Measurements from ENCODE around the gene AHI1. TPM values are rescaled to one million over a fixed set of nuclear protein-coding genes. Genes with fewer than 3 reads are reported as not detected.

Gene AHI1
- total RNA-seq, 3 donors from 2014 or later = 25.3 to 35.5 (median 32.8) TPM

DNA sequence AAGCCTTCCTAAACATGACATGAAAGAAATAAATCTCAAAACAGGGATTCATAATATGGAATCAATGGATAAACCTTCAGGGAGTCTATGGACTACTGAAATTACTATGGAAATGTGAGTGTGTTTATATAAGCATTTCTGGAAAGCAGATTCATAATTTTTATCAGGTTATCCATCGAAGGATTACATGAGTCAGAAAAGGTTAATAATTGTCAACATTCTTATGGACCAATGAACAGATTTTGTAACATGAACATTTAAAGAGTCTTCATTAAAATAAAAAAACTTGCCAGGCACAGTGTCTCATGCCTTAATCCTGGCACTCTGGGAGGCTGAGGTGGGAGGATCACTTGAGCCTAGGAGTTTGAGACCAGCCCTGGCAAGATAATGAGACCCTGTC, 84.8 kb downstream of the AHI1 start:
- Mint-ChIP-seq H3K4me1 (ENCODE audit: low read depth) (no peaks in the 10 kb centered on the region), H3K4me3 (no peak overlapping the region), H3K27me3 (ENCODE audit: low read depth) (no peaks in the 10 kb centered on the region), H3K9me3 (no peaks in the 10 kb centered on the region), H3K36me3 (ENCODE audit: insufficient read depth) (peaks cover 16% of the 10 kb centered on the region)
- ATAC-seq (no peak), DNase-seq (no peak)

DNA sequence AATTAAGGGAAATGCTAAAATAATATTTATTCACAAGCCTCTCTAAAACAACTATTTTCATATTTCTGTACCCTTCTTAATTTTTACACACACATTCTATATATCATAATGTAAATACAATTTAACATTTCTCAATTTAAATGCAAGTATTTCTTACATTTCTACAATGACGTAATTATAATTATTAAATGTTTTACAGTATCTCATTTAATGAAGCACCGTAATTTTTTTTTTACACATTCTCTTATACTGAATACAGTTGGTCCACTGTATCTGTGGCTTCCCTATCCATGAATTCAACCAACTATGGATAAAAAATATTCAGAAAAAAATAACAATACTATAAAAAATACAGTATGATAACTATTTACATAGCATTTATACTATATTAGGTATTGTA, 85.7 kb downstream of the AHI1 start:
- H3K36me3 Mint-ChIP-seq (ENCODE audit: insufficient read depth) = peaks cover 16% of the 10 kb centered on the region
- H3K4me3 Mint-ChIP-seq = no peak overlapping the region
- no peak for DNase-seq
- no peaks in the 10 kb centered on the region for H3K4me1 Mint-ChIP-seq (ENCODE audit: low read depth)
- ATAC-seq = no peak
- H3K9me3 Mint-ChIP-seq = no peaks in the 10 kb centered on the region
- H3K27me3 Mint-ChIP-seq (ENCODE audit: low read depth) = no peaks in the 10 kb centered on the region

DNA sequence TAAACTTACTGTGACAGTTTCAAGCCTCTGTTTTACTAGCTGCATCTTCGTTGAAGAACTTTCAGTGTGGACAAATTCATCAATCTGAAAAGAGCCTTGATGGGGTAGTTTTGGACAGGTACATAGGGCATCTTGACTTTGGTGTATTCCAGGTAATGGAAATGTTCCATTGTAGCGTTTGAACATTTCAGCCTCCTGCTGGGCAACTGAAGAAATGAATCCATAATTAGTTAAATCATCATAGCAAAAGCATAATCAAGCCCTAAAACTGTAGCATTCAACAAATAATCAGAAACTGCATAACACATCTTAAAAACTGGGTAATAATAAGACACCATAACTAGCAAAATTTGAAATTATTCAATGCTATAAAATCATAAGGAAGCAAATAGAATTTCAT, 86.2 kb downstream of the AHI1 start:
- H3K27me3 Mint-ChIP-seq (ENCODE audit: low read depth) = no peaks in the 10 kb centered on the region
- no peaks in the 10 kb centered on the region for H3K9me3 Mint-ChIP-seq
- no peaks in the 10 kb centered on the region for H3K4me1 Mint-ChIP-seq (ENCODE audit: low read depth)
- peaks cover 16% of the 10 kb centered on the region for H3K36me3 Mint-ChIP-seq (ENCODE audit: insufficient read depth)
- DNase-seq (no peak), ATAC-seq (no peak)
- H3K4me3 Mint-ChIP-seq = no peak overlapping the region

DNA sequence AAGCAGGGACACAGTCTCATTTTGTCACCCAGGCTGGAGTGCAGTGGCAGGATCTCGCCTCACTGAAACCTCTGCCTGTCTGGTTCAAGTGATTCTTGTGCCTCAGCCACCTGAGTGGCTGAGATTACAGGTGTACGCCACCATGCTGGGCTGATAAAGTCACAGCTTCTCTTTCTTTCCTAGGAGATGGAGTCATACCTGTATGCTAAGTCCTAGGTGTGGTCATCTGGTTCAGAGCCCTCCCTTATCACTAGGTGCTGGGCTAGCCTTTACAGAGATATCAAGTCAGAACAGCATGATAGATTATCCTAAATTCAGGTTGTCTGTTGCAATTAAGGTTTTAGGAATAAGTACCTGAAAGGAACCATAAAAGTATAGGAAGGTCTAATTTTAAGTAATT, 86.7 kb downstream of the AHI1 start:
- DNase-seq (no peak), ATAC-seq (no peak)
- H3K4me3 Mint-ChIP-seq = no peak overlapping the region
- no peaks in the 10 kb centered on the region for H3K9me3 Mint-ChIP-seq
- no peaks in the 10 kb centered on the region for H3K27me3 Mint-ChIP-seq (ENCODE audit: low read depth)
- peaks cover 16% of the 10 kb centered on the region for H3K36me3 Mint-ChIP-seq (ENCODE audit: insufficient read depth)
- no peaks in the 10 kb centered on the region for H3K4me1 Mint-ChIP-seq (ENCODE audit: low read depth)

DNA sequence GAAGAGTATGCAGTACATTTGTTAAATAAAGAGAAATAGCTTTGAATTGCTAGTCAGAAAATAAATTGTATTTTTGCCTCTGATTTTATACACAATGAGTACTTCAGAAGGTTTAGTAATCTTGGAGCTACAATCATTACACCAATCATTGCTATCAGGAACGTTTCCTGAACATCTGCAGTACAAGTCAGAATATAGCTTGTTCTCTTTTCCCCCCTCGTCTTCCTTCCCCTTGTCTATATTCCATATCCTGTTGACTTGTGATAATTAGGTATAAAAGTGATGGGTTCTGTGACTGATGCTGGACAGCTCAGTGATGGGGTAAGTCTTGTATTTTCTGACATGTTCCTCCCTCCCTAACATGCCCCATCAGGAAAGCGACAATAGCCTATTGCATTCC, 94.0 kb downstream of the AHI1 start:
- Mint-ChIP-seq H3K36me3 (ENCODE audit: insufficient read depth) (peaks cover 35% of the 10 kb centered on the region), H3K27me3 (ENCODE audit: low read depth) (no peaks in the 10 kb centered on the region), H3K4me1 (ENCODE audit: low read depth) (no peaks in the 10 kb centered on the region), H3K4me3 (no peak overlapping the region), H3K9me3 (no peaks in the 10 kb centered on the region)
- DNase-seq (no peak), ATAC-seq (no peak)

DNA sequence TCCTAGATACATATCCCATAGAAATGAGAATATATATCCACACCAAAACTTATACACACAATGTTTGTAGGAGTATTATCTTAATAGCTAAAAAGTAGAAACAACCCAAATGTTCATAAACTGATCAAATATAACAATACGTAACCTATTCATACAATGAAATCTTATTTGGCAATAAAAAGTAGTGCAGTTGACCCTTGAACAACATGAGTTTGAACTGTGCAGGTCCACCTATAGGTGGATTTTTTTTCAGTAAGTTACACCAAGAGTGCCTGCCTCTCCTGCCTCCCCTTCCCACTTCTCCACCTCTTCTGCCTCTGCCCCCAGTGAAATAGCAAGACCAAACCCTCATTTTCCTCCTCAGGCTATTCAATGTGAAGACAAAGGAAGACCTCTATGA, 95.2 kb downstream of the AHI1 start:
- H3K36me3 Mint-ChIP-seq (ENCODE audit: insufficient read depth) = peaks cover 32% of the 10 kb centered on the region
- no peaks in the 10 kb centered on the region for H3K4me1 Mint-ChIP-seq (ENCODE audit: low read depth)
- DNase-seq (no peak), ATAC-seq (no peak)
- no peaks in the 10 kb centered on the region for H3K27me3 Mint-ChIP-seq (ENCODE audit: low read depth)
- no peaks in the 10 kb centered on the region for H3K9me3 Mint-ChIP-seq
- no peak overlapping the region for H3K4me3 Mint-ChIP-seq

DNA sequence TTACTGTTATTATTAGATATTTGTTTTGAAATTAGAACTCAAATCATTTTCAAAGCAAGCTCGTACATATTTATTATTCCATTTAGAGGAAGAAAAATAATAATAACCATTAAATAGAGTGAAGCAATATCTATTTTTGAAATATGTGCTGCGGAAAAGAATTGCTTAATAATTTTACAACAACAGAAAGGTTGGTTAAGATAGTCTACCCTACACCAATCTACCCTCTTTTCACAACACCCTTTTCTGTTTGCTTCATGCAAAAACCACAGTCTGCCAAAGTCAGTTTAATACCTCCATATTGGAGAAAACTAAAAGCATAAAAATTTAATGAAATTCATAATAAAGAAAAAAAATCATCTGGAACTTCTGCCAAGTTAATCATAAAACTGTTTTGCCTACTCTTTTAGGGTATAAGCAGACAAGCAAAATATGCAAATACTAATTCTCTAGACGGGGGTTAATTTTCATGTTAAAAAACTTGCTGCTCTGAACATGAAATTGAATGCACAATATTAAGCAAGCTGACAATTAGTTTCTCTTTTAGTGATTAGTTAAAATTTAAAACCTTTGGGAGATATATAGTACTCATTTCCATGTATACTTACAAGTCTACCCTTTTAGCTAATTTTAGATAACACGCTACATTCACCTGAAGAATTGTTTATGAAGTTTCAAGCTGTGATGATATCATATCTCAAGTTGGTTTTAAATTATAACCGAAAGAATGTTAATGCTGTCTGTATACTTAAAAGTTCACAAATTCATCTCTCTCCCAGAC, 100.2 kb downstream of the AHI1 start:
- Mint-ChIP-seq H3K27me3 (ENCODE audit: low read depth) (no peaks in the 10 kb centered on the region), H3K9me3 (no peaks in the 10 kb centered on the region), H3K4me1 (ENCODE audit: low read depth) (no peaks in the 10 kb centered on the region), H3K36me3 (ENCODE audit: insufficient read depth) (peaks cover 16% of the 10 kb centered on the region), H3K4me3 (no peak overlapping the region)
- no peak for ATAC-seq
- no peak for DNase-seq

DNA sequence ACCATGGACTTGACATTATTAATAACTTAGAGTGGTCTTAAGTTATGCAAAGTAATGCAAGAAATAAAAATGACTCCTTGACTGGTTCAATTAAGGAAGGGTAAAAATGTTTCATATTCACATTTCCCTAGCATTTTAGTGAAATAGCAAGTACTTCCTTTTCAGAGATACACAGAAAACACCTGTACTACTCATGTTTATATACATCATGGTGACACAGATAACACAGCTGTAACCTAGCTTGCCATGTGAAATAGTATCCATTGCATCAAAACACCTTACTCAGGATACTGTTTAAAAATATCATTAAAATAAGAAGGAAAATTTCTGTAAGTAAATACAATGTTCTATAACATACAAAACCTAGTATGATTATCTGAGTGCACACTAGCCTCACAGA, 102.4 kb downstream of the AHI1 start:
- Mint-ChIP-seq H3K36me3 (ENCODE audit: insufficient read depth) (peaks cover 9% of the 10 kb centered on the region), H3K4me3 (no peak overlapping the region), H3K9me3 (no peaks in the 10 kb centered on the region), H3K27me3 (ENCODE audit: low read depth) (no peaks in the 10 kb centered on the region), H3K4me1 (ENCODE audit: low read depth) (no peaks in the 10 kb centered on the region)
- DNase-seq (no peak), ATAC-seq (no peak)

DNA sequence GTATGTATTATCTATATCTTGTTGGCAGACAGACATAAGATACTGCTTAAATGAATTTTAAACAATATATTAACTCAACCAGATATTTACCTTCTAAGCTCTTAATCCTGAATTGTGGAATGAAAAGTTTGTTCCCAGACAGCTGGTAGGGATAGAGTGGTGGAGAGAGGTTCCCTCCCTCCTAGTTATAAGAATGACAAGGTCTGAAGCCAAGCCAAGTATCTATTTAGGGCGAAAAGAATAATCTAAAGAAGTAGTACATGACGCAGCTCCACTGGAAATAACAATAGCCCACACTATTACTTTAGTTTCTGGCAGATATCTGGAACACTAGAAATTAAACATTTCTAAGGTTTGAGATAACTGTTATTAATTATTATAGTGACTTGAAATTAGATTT, 104.3 kb downstream of the AHI1 start:
- Mint-ChIP-seq H3K4me1 (ENCODE audit: low read depth) (no peaks in the 10 kb centered on the region), H3K27me3 (ENCODE audit: low read depth) (no peaks in the 10 kb centered on the region), H3K9me3 (no peaks in the 10 kb centered on the region), H3K4me3 (no peak overlapping the region), H3K36me3 (ENCODE audit: insufficient read depth) (peaks cover 4% of the 10 kb centered on the region)
- ATAC-seq = no peak
- DNase-seq = no peak

DNA sequence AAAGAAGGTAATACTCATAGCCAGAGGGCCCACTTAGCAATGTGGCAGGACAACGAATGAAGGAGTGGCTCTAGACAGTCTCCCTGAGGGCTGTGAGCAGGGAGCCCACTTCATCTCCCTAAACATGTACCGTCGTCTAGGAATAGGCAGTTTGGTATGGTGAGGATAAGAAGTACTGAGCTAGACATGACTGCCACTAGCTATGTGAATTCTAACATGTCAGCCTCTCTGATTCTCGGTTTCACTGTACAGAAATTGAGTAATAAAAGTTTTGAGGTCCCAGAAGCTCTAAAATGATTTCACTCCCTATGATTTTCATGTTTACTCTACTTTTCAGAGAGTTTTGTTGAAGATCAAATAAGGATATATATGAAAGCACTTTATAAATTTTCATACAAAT, 107.1 kb downstream of the AHI1 start:
- Mint-ChIP-seq H3K36me3 (ENCODE audit: insufficient read depth) (peaks cover 6% of the 10 kb centered on the region), H3K4me1 (ENCODE audit: low read depth) (no peaks in the 10 kb centered on the region), H3K4me3 (no peak overlapping the region), H3K27me3 (ENCODE audit: low read depth) (no peaks in the 10 kb centered on the region), H3K9me3 (no peaks in the 10 kb centered on the region)
- DNase-seq (no peak), ATAC-seq (no peak)

DNA sequence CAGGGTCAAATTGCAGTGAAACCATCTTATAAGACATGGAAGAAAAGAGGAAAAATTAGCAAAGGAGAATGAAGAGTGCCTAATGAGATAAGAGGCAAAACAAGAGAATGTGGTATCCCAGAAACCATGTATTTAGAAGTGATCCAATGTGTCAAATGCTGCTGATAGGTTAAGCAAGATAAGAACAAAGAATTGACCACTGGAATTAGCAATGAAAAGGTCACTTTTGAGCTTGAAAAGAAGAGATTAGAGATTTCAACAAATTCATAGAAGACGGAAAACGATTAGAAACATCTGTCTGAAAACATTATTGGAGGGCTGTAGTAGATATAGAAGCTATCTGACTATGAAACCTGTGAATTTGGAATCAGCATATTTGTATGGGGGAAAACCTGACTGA, 112.2 kb downstream of the AHI1 start:
- no peaks in the 10 kb centered on the region for H3K9me3 Mint-ChIP-seq
- ATAC-seq (no peak), DNase-seq (no peak)
- no peak overlapping the region for H3K4me3 Mint-ChIP-seq
- H3K4me1 Mint-ChIP-seq (ENCODE audit: low read depth) = no peaks in the 10 kb centered on the region
- H3K27me3 Mint-ChIP-seq (ENCODE audit: low read depth) = no peaks in the 10 kb centered on the region
- peaks cover 4% of the 10 kb centered on the region for H3K36me3 Mint-ChIP-seq (ENCODE audit: insufficient read depth)

DNA sequence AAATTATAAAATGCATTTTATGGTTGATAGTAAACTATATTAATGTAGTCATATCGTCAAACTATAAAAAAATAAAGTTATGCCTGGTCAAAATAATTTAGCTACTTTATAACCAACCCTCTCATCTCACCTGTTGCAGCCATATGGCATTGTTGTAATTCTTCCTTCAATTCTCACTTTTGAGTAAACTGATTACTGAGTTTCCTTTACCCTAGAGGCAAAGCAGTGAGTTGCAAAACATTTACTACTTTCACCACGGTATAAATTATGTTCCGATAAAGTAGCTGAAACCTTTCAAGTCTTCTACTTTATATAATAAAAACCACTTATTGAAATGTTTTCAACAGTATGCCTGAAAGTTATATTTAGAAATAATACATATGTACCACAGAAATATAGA, 113.8 kb downstream of the AHI1 start:
- Mint-ChIP-seq H3K27me3 (ENCODE audit: low read depth) (no peaks in the 10 kb centered on the region), H3K4me1 (ENCODE audit: low read depth) (no peaks in the 10 kb centered on the region), H3K36me3 (ENCODE audit: insufficient read depth) (peaks cover 4% of the 10 kb centered on the region), H3K4me3 (no peak overlapping the region), H3K9me3 (no peaks in the 10 kb centered on the region)
- ATAC-seq (no peak), DNase-seq (no peak)

DNA sequence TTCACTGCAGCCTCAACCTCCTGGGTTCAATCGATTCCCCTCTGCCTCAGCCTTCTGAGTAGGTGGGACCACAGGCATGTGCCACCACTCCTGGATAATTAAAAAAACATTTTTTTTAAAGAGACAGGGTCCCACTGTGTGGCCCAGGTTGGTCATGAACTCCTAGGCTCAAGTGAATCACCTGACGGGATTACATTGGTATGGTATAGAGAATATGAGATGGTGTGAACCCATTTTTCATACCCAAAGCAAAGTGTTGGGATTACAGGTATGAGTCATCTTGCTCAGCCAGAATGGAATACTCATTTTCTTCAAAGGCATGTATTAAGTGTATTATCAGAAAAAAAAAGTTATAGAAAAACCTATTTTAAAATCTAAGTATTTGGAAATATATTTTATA, 114.2 kb downstream of the AHI1 start:
- no peak for ATAC-seq

DNA sequence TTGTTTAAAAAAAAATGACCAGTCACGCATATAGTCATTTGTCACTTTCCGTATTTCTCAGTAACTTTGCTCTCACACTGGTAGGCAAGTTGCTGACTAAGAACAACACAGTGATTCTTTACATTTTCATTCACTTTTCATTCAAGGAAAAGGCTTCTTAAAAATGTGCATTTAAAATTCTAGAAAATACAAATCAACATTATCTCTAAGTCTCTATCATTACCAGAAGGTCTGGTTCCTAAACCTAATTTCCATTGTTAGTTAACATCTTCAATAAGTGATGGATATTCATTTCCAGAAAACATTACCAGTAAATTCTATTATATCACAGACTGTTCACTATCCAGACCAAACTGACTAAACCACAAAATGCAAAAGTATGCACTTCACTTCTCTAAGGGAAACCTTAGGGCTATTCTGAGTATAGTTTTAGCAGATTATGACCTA, 115.3 kb downstream of the AHI1 start:
- peak in 1 of 2 donors; percentile 21 for ATAC-seq
- no peak for DNase-seq
- Mint-ChIP-seq H3K36me3 (ENCODE audit: insufficient read depth) (peaks cover 1% of the 10 kb centered on the region), H3K9me3 (no peaks in the 10 kb centered on the region), H3K27me3 (ENCODE audit: low read depth) (no peaks in the 10 kb centered on the region), H3K4me3 (no peak overlapping the region), H3K4me1 (ENCODE audit: low read depth) (no peaks in the 10 kb centered on the region)

More for the DNA sequence above, 114.2 kb downstream of the AHI1 start:
- DNase-seq = no peak
- H3K4me1 Mint-ChIP-seq (ENCODE audit: low read depth) = no peaks in the 10 kb centered on the region
- no peaks in the 10 kb centered on the region for H3K9me3 Mint-ChIP-seq
- H3K27me3 Mint-ChIP-seq (ENCODE audit: low read depth) = no peaks in the 10 kb centered on the region
- H3K4me3 Mint-ChIP-seq = no peak overlapping the region
- H3K36me3 Mint-ChIP-seq (ENCODE audit: insufficient read depth) = peaks cover 4% of the 10 kb centered on the region

DNA sequence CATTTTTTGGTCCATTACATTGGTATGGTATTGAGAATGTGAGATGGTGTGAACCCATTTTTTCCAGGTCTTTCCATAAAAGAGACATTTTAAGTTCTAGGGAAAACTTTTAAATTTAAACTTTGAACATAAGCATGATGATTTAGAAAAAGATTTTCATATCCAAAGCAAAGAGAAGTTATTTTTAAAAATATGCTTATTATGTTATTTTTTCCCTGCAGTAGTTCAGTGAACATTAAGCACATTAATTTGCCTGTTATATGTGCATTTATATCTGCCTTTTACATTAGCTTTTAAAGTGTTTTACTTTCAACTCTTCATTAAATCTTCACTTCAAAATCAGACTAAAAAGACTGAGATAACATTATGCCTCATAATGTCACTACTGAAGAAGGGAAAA, 116.7 kb downstream of the AHI1 start:
- Mint-ChIP-seq H3K27me3 (ENCODE audit: low read depth) (no peaks in the 10 kb centered on the region), H3K4me1 (ENCODE audit: low read depth) (no peaks in the 10 kb centered on the region), H3K9me3 (no peaks in the 10 kb centered on the region), H3K36me3 (ENCODE audit: insufficient read depth) (peaks cover 1% of the 10 kb centered on the region), H3K4me3 (no peak overlapping the region)
- DNase-seq (no peak), ATAC-seq (no peak)
